Ectodermal cell (in vitro differentiated cells): Measurements from ENCODE around the gene NDUFS3.
A peak's percentile ranks its signal among the peaks of the same experiment; 100 is the strongest.
"Not testable (repeated sequence)": the region's sequence is repeated elsewhere in the genome, so short reads cannot be mapped to it uniquely, and the experiment has no call there.

ENCODE experiments used
- H3K27ac ChIP-seq: 2 replicates; pipeline ENCODE4 v1.7.0; 2013; ENCODE audit warnings: mild to moderate bottlenecking, low read depth, low read length; ENCODE audit not compliant: insufficient read depth, poor library complexity, severe bottlenecking
- H3K27me3 ChIP-seq: 2 replicates; pipeline ENCODE4 v1.7.0; 2013; ENCODE audit warnings: mild to moderate bottlenecking, low read length; ENCODE audit not compliant: insufficient read depth, control insufficient read depth, poor library complexity, severe bottlenecking
- H3K36me3 ChIP-seq: one replicate; pipeline ENCODE4 v1.7.0; 2013; ENCODE audit warnings: low read length; ENCODE audit not compliant: control insufficient read depth, insufficient read depth
- H3K4me1 ChIP-seq: one replicate; pipeline ENCODE4 v1.7.0; 2013; ENCODE audit warnings: low read length; ENCODE audit not compliant: control insufficient read depth, insufficient read depth
- H3K4me3 ChIP-seq: 2 replicates; pipeline ENCODE4 v1.7.0; 2013; ENCODE audit warnings: low read depth, low read length, control low read depth; ENCODE audit not compliant: insufficient read depth
- H3K9me3 ChIP-seq: 2 replicates; pipeline ENCODE4 v1.7.0; 2013; ENCODE audit warnings: mild to moderate bottlenecking, low read length, moderate library complexity; ENCODE audit not compliant: control insufficient read depth
- WGBS, 2 experiments: methylation state at CpG; one replicate each; pipeline ENCODE4 v1.1.7; 2013; ENCODE audit warnings: missing lambda C conversion rate in 2 of 2; 5-methylcytosine and 5-hydroxymethylcytosine counted together

NDUFS3 gene

DNA sequence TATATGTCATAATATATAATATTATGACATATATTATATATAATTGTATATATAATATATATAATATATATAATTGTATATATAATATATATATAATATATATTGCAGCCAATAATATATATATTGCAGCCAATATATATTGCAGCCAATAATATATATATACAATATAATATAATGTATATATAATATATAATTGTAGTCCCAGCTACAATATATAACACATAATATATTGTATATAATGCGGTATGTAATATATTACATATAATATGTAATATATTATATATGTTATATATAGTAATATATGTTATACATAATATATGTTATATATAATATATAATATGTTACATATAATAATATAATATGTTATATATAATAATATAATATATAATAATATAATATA lies 20.2 kb upstream of the NDUFS3 start:
- Histone ChIP-seq H3K9me3 (no peaks in the 10 kb centered on the region), H3K4me1 (no peaks in the 10 kb centered on the region), H3K4me3 (no peak overlapping the region), H3K36me3 (no peaks in the 10 kb centered on the region), H3K27ac (no peak overlapping the region), H3K27me3 (no peaks in the 10 kb centered on the region)
- WGBS, 2 experiments, result no CpG with 5 or more reads among the region's 1 CpG

DNA sequence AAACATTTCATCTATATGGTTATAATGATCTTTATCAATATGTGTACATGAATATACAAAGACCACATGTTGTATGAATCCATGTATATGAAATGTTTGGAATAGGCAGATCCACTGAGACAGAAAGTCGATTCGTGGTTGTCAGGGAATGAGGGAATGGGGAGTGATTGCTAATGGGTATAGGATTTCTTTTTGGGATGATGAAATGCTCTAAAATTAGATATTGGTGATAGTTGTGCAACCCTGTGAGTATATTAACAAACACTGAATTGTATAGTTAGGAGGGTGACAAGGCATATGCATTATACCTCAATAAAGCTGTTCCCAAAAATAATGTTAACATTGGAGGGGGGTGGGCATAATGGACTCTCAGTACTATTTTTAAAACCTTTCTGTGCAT lies 18.4 kb upstream of the NDUFS3 start:
- Histone ChIP-seq H3K9me3 (no peaks in the 10 kb centered on the region), H3K27ac (no peak overlapping the region), H3K27me3 (no peaks in the 10 kb centered on the region), H3K4me3 (no peak overlapping the region), H3K4me1 (no peaks in the 10 kb centered on the region), H3K36me3 (no peaks in the 10 kb centered on the region)
- 95 to 98% methylated on average over 2 of the region's 2 CpGs for WGBS, 2 experiments

DNA sequence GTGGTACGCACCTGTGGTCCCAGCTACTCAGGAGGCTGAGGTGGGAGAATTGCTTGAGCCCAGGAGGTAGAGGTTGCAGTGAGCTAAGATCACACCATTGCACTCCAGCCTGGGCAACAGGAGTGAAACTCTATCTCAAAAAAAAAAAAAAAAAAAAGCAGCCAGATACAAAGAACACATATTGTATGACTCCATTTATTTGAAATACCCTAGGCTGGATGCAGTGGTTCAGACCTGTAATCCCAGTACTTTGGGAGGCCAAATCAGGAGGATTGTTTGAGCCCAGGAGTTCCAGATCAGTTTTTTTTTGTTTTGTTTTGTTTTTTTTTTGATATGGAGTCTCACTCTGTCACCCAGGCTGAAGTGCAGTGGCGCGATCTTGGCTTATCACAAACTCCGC lies 16.5 kb upstream of the NDUFS3 start:
- not testable (repeated sequence) for H3K27me3 ChIP-seq, H3K4me1 ChIP-seq, H3K9me3 ChIP-seq, H3K4me3 ChIP-seq, H3K27ac ChIP-seq, H3K36me3 ChIP-seq
- WGBS, 2 experiments, result 94 to 98% methylated on average over 4 of the region's 4 CpGs

DNA sequence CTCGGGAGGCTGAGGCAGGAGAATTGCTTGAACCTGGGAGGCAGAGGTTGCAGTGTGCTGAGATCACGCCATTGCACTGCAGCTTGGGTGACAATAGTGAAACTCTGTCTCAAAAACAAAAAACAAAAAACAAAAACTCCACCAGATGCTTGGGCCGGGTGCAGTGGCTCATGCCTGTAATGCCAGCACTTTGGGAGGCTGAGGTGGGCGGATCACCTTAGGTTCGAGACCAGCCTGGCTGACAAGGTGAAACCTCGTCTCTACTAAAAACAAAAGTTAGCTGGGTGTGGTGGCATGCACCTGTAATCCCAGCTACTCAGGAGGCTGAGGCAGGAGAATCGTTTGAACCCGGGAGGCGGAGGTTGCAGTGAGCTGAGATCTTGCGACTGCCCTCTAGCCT lies 14.5 kb upstream of the NDUFS3 start:
- H3K4me3 ChIP-seq, result not testable (repeated sequence)

DNA sequence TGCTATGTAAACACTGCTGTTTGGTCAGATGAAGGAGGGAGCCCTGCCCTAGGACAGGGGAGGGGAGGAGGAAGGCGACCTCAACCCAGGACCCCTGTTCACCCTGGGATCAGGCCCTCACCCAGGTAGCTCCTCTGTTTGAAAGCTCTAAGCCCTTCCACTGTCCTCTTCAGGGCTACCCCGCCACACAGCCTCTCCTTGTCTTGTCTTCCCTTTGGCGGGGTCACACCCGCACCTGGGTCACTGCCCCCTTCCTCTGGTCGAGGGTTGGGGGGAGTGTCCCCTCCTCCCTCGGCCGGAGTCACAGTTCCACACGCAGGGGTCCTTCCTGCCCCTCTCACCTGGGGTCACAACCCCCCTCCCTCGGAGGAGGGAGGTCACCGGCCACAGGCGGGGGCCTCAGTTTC lies 13.9 kb upstream of the NDUFS3 start:
- Histone ChIP-seq H3K4me3 (peak overlapping the region; percentile 60), H3K27ac (no peak overlapping the region), H3K36me3 (peaks cover 7% of the 10 kb centered on the region), H3K27me3 (no peaks in the 10 kb centered on the region), H3K9me3 (no peaks in the 10 kb centered on the region), H3K4me1 (no peaks in the 10 kb centered on the region)
- WGBS, 2 experiments, result 22 to 25% methylated on average over 11 of the region's 11 CpGs

More for the DNA sequence above, 14.5 kb upstream of the NDUFS3 start:
- H3K27me3 ChIP-seq, H3K36me3 ChIP-seq, H3K9me3 ChIP-seq, H3K4me1 ChIP-seq, H3K27ac ChIP-seq: not testable (repeated sequence)
- WGBS, 2 experiments, result 95 to 96% methylated on average over 10 of the region's 10 CpGs

DNA sequence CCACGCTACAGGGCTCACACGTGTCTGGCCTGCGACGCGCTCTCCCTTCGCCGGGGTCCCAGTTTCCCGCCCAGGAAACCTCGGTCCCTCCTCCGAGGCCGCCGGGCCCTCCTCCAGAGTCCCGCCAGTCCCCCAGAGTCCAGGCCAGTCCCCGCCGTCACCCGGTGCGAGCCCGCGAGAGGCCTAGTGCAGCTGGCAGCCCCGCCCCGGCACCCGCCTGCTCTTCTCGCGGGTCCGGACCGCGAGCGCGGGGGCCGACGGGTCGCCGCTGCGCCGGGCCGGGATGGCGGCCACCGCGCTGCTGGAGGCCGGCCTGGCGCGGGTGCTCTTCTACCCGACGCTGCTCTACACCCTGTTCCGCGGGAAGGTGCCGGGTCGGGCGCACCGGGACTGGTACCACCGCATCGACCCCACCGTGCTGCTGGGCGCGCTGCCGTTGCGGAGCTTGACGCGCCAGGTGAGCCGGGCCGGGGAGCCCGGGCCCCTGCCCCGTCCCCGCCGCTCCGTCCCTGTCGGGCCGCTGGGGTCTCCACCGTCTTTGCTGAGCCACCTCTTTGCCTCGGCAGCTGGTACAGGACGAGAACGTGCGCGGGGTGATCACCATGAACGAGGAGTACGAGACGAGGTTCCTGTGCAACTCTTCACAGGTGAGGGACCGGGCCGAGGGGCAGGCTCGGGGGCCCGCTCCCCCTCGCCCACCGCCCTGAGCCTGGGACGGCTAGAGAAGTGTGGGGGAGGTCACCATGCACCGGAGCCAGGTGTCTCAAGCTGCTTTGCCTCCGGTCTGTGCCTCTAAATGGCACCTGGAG lies 13.3 kb upstream of the NDUFS3 start, which contains the start of gene PTPMT1:
Gene PTPMT1 (plus strand): TSS at position 260 of the 809 bp plus-strand sequence. CDS start 24 bp downstream, at position 284.
- H3K27ac ChIP-seq, result no peak within 1 kb of the TSS

DNA sequence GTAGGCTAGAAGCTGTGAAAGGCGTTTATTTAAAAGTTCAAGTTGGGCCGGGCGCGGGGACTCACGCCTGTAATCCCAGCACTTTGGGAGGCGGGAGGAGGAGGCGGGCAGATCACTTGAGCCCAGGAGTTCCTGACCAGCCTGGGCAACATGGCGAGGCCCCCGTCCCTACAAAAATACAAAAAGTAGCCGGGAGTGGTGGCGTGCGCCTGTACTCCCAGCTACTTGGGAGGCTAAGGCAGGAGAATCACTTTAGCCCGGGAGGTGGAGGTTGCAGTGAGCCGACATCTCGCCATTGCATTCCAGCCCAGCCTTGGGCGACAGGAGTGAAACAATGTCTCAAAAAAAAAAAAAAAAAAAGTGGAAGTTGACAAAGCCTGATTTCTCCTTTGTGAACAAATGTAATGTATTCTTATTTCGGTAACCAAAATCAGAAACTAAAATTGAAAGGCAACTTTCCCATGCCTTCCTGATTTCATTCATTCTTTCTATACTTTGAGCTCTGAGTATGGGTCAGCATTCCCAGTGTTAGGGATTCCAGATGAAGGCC lies 12.7 kb upstream of the NDUFS3 start:
- Histone ChIP-seq H3K9me3 (no peaks in the 10 kb centered on the region), H3K4me3 (peak overlapping the region; percentile 60), H3K27ac (no peak overlapping the region), H3K4me1 (no peaks in the 10 kb centered on the region), H3K27me3 (no peaks in the 10 kb centered on the region), H3K36me3 (peaks cover 8% of the 10 kb centered on the region)
- whole genome bisulfite sequencing, 2 experiments, result 48 to 55% methylated on average over 17 of the region's 17 CpGs

More for the DNA sequence above, 13.3 kb upstream of the NDUFS3 start, which contains the start of gene PTPMT1:
- Histone ChIP-seq H3K4me3 (peak within 1 kb of the TSS; percentile 60), H3K9me3 (no peaks in the 10 kb centered on the region), H3K4me1 (no peaks in the 10 kb centered on the region), H3K27me3 (no peaks in the 10 kb centered on the region), H3K36me3 (peaks cover 8% of the 10 kb centered on the region)
- 1% methylated on average over 86 of the region's 86 CpGs for WGBS, 2 experiments

DNA sequence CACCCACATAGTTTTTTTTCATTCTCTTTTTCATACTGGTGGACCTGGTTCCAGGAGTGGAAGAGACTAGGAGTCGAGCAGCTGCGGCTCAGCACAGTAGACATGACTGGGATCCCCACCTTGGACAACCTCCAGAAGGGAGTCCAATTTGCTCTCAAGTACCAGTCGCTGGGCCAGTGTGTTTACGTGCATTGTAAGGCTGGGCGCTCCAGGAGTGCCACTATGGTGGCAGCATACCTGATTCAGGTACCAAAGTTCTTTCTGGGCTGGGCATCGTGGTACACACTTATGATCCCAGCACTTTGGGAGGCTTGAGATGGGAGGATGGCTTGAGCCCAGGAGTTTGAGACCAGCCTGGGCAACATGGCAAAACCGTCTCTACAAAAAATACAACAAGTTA lies 9.2 kb upstream of the NDUFS3 start:
- Histone ChIP-seq H3K27me3 (no peaks in the 10 kb centered on the region), H3K4me1 (no peaks in the 10 kb centered on the region), H3K36me3 (peaks cover 28% of the 10 kb centered on the region), H3K27ac (no peak overlapping the region), H3K9me3 (no peaks in the 10 kb centered on the region), H3K4me3 (no peak overlapping the region)
- 95 to 97% methylated on average over 7 of the region's 7 CpGs for WGBS, 2 experiments

DNA sequence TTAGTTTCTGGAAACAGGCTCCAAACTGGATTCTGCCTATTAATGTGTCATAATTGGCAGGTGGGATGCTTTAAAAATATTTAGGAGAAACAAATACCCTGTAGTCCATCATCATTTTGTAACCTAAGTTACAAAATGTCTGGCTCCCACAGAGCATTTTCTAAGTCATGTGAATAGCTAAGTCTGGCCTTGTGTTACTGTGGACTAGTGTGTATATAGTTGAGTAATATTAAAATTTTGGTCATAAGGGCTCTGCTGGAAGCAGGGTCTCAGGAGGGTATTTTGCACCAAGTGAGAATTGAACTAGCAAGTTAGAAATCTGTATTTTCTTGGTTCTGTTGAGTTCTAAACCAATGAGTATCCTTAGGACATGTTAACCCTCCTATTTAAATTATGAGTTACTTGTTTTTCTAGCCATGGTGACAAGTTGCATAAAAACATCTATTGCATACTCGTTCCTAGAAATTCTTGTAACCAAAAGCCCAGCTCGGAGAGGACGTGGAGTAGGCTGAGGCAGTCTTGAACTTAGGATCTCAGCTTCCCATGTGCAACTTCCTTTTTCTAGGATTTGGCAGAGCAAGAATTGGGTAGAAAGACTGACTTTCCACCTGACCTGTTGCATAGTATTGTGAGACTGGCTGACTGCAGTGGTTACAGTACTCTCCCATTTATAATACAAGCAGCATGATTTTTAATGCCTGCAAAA lies 8.1 kb upstream of the NDUFS3 start:
- no peak overlapping the region for H3K4me3 ChIP-seq
- peaks cover 34% of the 10 kb centered on the region for H3K36me3 ChIP-seq
- no peaks in the 10 kb centered on the region for H3K9me3 ChIP-seq
- H3K27me3 ChIP-seq, result no peaks in the 10 kb centered on the region
- no peaks in the 10 kb centered on the region for H3K4me1 ChIP-seq
- no peak overlapping the region for H3K27ac ChIP-seq
- 96% methylated on average over 3 of the region's 3 CpGs for WGBS, 2 experiments

DNA sequence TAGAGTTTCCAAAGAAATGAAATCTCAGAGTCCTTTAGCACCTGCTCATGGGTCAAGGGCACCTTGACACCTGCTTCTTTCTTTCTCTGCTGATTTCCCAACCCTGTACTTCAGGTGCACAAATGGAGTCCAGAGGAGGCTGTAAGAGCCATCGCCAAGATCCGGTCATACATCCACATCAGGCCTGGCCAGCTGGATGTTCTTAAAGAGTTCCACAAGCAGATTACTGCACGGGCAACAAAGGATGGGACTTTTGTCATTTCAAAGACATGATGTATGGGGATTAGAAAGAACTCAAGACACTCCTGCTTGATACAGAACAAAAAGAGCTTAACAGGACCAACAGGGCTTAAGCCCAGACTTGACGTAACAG lies 7.5 kb upstream of the NDUFS3 start:
- Histone ChIP-seq H3K27ac (no peak overlapping the region), H3K36me3 (peaks cover 36% of the 10 kb centered on the region), H3K4me3 (no peak overlapping the region), H3K9me3 (no peaks in the 10 kb centered on the region), H3K4me1 (no peaks in the 10 kb centered on the region), H3K27me3 (no peaks in the 10 kb centered on the region)
- WGBS, 2 experiments, result 95 to 97% methylated on average over 4 of the region's 4 CpGs
